Hematopoietic multipotent progenitor cell treated with erythropoietin and hydrocortisone succinate and interleukin-3 and kit ligand, for 15 days (in vitro differentiated cells): ENCODE results near the gene HDGFL3.
"Not testable (repeated sequence)": the region's sequence is repeated elsewhere in the genome, so short reads cannot be mapped to it uniquely, and the experiment has no call there.

Experiments used
- DNase-seq: peaks from one replicate; pipeline ENCODE4 v3.0.0-alpha.2; 2015; ENCODE audit warnings: low spot score

Gene HDGFL3

GRCh38 chr15:83193721-83194120 is 13.9 kb downstream of the HDGFL3 start:
- DNase-seq = peak; percentile 23

GRCh38 chr15:83192742-83193141 is 14.9 kb downstream of the HDGFL3 start:
- DNase-seq = no peak

GRCh38 chr15:83190450-83190849 is 17.2 kb downstream of the HDGFL3 start:
- DNase-seq = no peak

- DNase-seq = no peak
Observed at GRCh38 chr15:83185561-83185960, 22.1 kb downstream of the HDGFL3 start.

- peak; percentile 49 for DNase-seq
Observed at GRCh38 chr15:83178869-83179325, 28.7 kb downstream of the HDGFL3 start.

- DNase-seq = no peak
Observed at GRCh38 chr15:83178390-83178789, 29.2 kb downstream of the HDGFL3 start.

GRCh38 chr15:83174891-83175290 is 32.7 kb downstream of the HDGFL3 start:
- no peak for DNase-seq

GRCh38 chr15:83170474-83171165 is 37.0 kb downstream of the HDGFL3 start:
- no peak for DNase-seq

- not testable (repeated sequence) for DNase-seq
Observed at GRCh38 chr15:83169576-83169975, 38.0 kb downstream of the HDGFL3 start.

GRCh38 chr15:83166830-83167229 is 40.8 kb downstream of the HDGFL3 start:
- DNase-seq = no peak

GRCh38 chr15:83166218-83166617 is 41.4 kb downstream of the HDGFL3 start:
- no peak for DNase-seq

GRCh38 chr15:83164771-83165404 is 42.7 kb downstream of the HDGFL3 start:
- peak; percentile 13 for DNase-seq

GRCh38 chr15:83164111-83164770 is 43.4 kb downstream of the HDGFL3 start:
- DNase-seq = no peak

- no peak for DNase-seq
Observed at GRCh38 chr15:83163032-83163431, 44.6 kb downstream of the HDGFL3 start.

- DNase-seq = no peak
Observed at GRCh38 chr15:83160741-83161140, 46.9 kb downstream of the HDGFL3 start.

- DNase-seq = no peak
Observed at GRCh38 chr15:83158393-83158792, 49.2 kb downstream of the HDGFL3 start.

GRCh38 chr15:83155942-83156341 is 51.7 kb downstream of the HDGFL3 start:
- no peak for DNase-seq

- no peak for DNase-seq
Observed at GRCh38 chr15:83153288-83153687, 54.3 kb downstream of the HDGFL3 start.

- no peak for DNase-seq
Observed at GRCh38 chr15:83144771-83145170, 62.9 kb downstream of the HDGFL3 start.

GRCh38 chr15:83142151-83142550 is 65.5 kb downstream of the HDGFL3 start:
- DNase-seq = not testable (repeated sequence)

GRCh38 chr15:83132861-83133523 is 74.6 kb downstream of the HDGFL3 start:
- DNase-seq = no peak

GRCh38 chr15:83129791-83130190 is 77.8 kb downstream of the HDGFL3 start:
- no peak for DNase-seq
